Astrocyte (in vitro differentiated cells and primary cell): ENCODE data around the gene SMIM21.

ENCODE experiments used
- EZH2 ChIP-seq: IDR thresholded peaks from 2 replicates; pipeline ENCODE4 v1.6.1; 2012; ENCODE audit warnings: mild to moderate bottlenecking, low read length, inconsistent platforms; ENCODE audit not compliant: insufficient read depth
- TF ChIP-seq, protein P1 (sequence below): IDR thresholded peaks from 2 replicates; pipeline ENCODE4 v1.5.1; 2011; ENCODE audit warnings: low read depth, mild to moderate bottlenecking, inconsistent platforms, low read length, moderate library complexity; ENCODE audit not compliant: insufficient read depth

DNA sequence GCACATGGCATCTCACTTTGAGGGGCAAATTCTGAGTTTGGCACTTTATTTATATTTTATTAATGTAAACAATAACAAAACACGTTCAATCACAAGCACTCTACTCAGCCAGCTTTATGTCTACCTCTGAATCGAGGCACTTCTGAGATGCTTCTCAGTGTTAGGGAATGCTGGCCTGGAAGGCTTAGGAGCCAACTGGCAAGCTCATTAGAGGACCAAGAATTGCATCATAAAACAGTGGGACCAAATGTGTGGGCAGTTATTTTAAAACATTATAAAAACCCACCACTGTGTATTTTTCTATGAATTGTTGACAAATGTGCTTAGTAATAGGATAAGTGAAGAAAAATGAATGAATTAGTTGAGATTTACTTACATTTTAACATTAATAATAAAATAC is 46.8 kb upstream of the SMIM21 start:
- TF ChIP-seq, protein P1, sequence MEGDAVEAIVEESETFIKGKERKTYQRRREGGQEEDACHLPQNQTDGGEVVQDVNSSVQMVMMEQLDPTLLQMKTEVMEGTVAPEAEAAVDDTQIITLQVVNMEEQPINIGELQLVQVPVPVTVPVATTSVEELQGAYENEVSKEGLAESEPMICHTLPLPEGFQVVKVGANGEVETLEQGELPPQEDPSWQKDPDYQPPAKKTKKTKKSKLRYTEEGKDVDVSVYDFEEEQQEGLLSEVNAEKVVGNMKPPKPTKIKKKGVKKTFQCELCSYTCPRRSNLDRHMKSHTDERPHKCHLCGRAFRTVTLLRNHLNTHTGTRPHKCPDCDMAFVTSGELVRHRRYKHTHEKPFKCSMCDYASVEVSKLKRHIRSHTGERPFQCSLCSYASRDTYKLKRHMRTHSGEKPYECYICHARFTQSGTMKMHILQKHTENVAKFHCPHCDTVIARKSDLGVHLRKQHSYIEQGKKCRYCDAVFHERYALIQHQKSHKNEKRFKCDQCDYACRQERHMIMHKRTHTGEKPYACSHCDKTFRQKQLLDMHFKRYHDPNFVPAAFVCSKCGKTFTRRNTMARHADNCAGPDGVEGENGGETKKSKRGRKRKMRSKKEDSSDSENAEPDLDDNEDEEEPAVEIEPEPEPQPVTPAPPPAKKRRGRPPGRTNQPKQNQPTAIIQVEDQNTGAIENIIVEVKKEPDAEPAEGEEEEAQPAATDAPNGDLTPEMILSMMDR = no peak
- no peak for TF ChIP-seq EZH2
